Ramos (cell line): Measurements from ENCODE around the gene LIPH.

ENCODE experiments used
- in situ Hi-C: fragments of 300-500 bp; cut with MboI; formaldehyde crosslinking; loops from one replicate; pipeline ENCODE4 v1.14.3; 2022; ENCODE audit warnings: low sequenced_read_pairs; ENCODE audit not compliant: unreplicated experiment

The LIPH gene

GRCh38 chr3:185549651-185550111 is 2.7 kb downstream of the LIPH start:
- in situ Hi-C loops, result loop anchor here (25.0 kb wide), 1 partner anchor 187 kb away; the partner anchor contains the start of gene MAP3K13

- in situ Hi-C loops, result no loop called here
Observed at GRCh38 chr3:185549122-185549521, 3.3 kb downstream of the LIPH start.

GRCh38 chr3:185540695-185541094 is 11.7 kb downstream of the LIPH start:
- in situ Hi-C loops, result no loop called here

GRCh38 chr3:185539934-185540333 is 12.5 kb downstream of the LIPH start:
- in situ Hi-C loops, result no loop called here

- in situ Hi-C loops, result no loop called here
Observed at GRCh38 chr3:185537369-185537970, 14.9 kb downstream of the LIPH start.

GRCh38 chr3:185534511-185534910 is 17.9 kb downstream of the LIPH start:
- in situ Hi-C loops, result no loop called here

GRCh38 chr3:185532901-185533300 is 19.5 kb downstream of the LIPH start:
- in situ Hi-C loops, result no loop called here

- in situ Hi-C loops, result no loop called here
Observed at GRCh38 chr3:185530856-185531255, 21.5 kb downstream of the LIPH start.

GRCh38 chr3:185528532-185528931 is 23.9 kb downstream of the LIPH start:
- in situ Hi-C loops, result no loop called here

GRCh38 chr3:185527364-185527763 is 25.0 kb downstream of the LIPH start:
- in situ Hi-C loops, result no loop called here

GRCh38 chr3:185526349-185526951 is 25.9 kb downstream of the LIPH start:
- in situ Hi-C loops, result no loop called here

GRCh38 chr3:185521349-185522138 is 30.8 kb downstream of the LIPH start:
- in situ Hi-C loops, result no loop called here

- in situ Hi-C loops, result no loop called here
Observed at GRCh38 chr3:185519021-185519420, 33.4 kb downstream of the LIPH start.

- in situ Hi-C loops, result no loop called here
Observed at GRCh38 chr3:185517387-185518130, 34.8 kb downstream of the LIPH start.

- in situ Hi-C loops, result no loop called here
Observed at GRCh38 chr3:185511711-185512110, 40.7 kb downstream of the LIPH start.

GRCh38 chr3:185508335-185508991 is 43.9 kb downstream of the LIPH start:
- in situ Hi-C loops, result no loop called here

- in situ Hi-C loops, result no loop called here
Observed at GRCh38 chr3:185507883-185508282, 44.5 kb downstream of the LIPH start.

- in situ Hi-C loops, result no loop called here
Observed at GRCh38 chr3:185504636-185505035, 47.8 kb downstream of the LIPH start.

GRCh38 chr3:185503521-185503920 is 48.9 kb downstream of the LIPH start:
- in situ Hi-C loops, result no loop called here

- in situ Hi-C loops, result no loop called here
Observed at GRCh38 chr3:185502987-185503386, 49.4 kb downstream of the LIPH start.
